GM18867 (cell line): ENCODE results near the gene FBXW5.

Source experiments
- ATAC-seq: cut with Tn5 transposase; IDR thresholded peaks from one replicate; pipeline ENCODE4 v1.9.1; 2021; ENCODE audit warnings: mild to moderate bottlenecking, moderate library complexity; ENCODE audit not compliant: unreplicated experiment

FBXW5 gene

DNA sequence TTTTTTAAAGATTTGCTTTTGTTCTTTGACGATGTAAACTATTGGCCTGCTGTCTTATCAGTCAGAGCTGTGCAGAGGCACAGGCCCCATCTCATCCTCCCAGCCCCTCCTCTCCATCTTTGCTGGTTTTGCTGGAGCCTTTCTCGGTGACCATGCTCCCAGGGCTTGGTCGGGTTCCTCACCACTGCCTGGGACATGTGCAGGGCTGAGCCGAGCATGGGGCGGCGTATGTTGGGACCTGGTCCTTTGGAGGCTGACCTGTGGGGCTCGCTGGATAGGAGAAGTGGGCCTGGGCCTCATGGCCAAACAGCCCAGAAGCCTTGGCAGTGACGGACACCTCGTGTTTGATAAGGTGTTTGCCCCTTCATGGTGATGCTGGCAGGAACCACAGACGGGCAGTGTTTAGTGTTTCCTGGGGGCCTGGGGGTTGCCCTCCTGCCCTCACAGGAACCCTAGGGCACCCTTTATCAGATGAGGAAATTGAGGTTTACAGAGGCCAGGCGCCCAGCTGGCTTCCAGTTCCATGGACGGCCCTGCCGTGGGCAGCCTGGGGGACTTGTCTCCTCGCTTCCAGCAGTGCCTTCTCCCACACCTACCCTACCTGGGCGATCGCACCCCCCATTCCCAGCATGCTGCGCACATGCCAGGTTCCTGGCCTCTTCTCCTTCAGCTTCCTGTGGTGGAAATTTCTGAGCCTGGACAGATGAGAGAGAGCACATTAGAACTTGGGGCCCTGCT, 30.7 kb downstream of the FBXW5 start:
- ATAC-seq = no peak

DNA sequence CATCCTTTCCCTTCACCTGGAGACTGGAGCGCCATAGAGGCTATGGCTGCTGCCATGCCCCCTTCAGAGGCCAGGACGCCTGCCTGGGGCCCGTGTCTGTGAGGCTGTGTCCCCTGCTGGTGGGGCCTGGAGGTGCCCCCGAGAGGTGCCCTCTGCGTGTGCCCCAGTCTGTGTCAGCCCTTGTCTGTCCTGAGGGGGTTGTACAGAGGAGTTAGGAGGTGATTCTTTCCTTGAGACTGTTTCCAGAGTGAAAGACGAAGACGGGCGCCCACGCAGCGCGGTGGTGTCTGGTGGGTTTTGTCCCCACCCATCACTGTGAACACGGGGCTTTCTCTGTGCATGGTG, 33.7 kb downstream of the FBXW5 start:
- ATAC-seq = no peak

DNA sequence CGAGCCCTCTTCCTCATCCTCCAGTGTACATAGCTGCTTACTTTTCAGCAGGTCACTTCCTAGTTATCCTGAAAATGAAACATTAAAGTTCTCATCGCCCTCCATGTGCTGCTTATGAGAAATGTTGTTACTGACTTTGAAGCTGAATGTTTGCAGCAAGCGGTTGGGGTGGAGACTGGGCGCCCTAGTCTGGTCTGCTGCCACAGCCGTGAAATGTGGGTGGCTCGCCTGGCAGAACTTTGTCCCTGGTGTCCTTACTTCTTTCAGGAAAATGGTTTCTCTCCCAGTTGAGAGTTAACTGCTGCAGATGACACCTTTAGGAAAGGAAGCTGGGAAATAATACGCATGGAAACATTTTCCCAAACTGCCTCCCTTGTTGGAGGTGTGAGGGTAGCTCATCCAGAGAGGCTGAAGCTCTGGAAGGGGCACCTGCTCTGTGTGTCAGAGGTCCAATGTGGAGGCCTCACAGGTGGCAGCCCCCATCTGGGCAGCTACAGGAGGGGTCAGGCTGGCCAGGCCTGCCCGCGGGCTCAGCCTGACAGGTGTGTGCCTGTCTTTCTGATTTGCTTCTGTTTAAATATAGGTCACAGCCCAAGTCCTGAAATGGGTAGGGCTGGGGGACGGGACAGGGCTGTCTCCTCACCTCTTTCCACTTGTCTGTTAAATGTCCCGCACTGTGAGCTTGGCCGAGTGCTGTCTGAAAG, 34.2 kb downstream of the FBXW5 start:
- ATAC-seq = no peak

DNA sequence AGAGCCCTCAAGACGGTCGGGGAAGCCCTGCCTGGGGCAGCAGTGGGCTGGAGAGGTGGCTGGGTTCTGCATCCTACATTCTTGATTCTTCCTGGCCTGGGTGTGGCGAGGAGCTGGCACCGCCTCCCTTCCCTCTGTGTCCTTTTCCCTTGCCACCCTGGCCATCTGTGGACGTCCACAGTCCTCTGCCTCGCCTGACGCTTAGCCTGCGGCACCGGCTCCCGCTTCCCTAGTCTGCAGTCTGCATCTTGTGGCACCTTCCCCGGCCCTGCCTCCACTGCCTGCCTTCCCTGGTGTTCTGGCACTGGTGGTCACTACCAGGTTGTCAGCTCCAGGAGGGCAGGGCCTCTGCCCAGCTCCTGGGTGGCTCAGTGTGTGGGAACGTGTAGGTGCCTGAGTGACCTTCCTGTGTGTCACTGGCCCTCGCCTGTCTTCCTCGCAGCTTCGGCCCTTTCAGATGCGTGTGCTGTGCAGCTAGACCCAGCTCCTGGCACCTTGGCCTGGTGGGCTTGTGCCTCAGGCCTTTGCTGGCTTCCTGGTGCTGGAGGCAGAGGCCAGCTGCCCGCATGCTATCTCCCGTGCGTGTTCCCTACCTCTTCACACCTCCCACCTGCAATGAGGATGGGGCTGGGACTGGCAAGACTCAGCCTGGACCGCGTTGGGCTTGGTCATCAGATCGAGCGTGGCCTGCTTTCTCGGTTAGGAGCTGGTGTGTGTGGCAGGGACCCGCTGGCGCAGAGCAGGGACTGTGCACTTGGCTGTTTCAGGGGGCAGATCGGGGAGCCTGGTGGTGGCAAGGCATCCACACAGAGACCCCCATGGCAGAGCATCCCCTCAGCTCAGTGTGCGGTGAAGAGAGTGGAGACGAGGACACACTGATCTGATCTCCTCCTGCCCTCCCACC, 37.3 kb downstream of the FBXW5 start:
- ATAC-seq = no peak

DNA sequence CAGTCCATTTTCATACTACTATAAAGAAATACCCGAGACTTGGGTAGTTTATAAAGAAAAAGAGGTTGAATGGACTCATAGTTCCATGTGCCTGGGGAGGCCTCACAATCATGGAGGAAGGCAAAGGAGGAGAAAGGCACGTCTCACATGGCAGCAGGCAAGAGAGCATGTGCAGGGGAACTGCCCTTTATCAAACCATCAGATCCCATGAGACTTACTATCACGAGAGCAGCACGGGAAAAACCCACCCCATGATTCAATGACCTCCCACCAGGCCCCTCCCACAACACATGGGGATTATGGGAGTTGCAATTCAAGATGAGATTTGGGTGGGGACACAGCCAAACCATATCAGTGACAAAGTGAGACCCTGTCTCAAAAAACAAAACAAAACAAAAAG, 38.3 kb downstream of the FBXW5 start:
- no peak for ATAC-seq

DNA sequence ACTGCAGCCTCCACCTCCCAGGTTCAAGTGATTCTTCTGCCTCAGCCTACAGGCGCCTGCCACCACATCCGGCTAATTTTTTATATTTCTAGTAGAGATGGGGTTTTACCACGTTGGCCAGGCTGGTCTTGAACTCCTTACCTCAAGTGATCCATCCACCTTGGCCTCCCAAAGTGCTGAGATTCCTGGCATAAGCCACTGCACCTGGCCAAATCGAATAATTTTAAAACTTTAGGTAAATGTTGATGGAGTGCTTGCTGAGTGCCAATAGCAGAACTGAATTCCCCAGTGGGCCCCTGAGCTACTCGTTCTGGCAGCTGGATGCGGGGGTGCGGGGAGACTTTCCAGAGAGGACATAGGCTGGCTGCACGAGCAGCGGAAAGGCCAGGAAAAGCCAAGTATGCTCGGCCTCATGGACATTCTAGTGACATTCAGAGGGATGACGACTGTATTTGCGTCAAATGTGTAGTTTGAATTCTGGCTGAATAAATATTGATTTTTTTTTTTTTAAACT, 41.4 kb downstream of the FBXW5 start:
- no peak for ATAC-seq

DNA sequence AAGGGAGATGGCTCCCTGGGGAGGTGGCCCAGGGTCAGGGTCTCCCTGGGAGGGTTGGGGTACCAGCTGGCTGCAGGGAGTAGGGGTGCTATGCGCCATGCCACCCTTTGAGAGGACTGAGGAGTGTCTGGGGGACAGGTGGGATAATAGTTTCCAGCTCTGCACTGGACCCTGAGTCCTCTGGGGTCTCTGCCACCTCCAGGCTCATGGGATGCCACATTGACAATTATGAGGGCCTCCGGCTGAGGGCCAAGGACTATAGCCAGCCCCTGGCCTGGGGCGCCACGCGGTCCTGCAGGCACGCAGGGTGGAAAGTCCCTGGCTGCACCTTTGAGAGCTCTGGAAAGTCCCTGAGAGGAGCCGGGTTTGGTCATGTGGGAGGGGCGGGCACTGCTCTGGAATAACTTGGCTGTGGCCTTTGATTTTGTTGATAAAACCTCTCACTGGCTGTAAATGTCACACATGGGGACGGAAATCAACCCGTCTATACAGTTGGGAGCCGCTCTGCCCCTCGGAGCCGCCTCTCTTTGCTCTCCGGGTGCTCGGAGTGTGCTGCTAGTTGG, 42.2 kb downstream of the FBXW5 start:
- ATAC-seq = peak; percentile 39

DNA sequence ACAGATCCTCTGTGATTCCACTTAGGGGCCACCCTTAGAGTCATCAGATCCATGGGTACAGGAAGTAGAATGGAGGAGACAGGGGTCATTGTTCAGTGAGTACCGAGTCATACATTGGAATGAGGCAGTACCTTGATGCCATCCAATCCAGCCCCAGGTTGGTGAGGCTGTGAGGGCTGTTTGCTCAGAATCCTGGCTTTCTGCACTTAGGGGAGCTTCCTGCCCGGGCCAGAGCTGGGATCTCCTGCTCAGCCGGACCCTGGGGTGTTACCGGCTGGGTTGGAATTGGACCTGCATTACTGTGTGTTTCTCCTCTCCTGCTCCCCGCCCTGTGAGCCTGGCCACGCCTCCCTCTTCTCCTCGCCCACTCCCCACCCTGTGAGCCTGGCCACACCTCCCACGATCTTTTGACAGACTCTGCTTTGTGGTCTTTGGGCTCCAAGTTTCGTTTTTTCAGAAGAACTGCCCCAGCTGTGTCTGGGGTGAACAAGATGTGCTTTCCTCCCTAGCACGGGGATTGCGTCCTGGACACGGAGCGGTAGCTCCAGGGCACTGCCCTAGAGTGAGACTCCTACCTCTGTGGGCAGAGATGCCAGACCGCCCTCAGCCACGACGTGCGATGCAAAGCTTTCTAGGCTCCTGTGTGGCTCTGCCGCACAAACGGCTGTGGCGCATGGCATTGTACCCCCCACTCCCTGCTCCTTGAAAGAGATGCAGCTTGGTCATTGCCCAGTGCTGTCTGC, 42.9 kb downstream of the FBXW5 start:
- ATAC-seq = peak; percentile 47

DNA sequence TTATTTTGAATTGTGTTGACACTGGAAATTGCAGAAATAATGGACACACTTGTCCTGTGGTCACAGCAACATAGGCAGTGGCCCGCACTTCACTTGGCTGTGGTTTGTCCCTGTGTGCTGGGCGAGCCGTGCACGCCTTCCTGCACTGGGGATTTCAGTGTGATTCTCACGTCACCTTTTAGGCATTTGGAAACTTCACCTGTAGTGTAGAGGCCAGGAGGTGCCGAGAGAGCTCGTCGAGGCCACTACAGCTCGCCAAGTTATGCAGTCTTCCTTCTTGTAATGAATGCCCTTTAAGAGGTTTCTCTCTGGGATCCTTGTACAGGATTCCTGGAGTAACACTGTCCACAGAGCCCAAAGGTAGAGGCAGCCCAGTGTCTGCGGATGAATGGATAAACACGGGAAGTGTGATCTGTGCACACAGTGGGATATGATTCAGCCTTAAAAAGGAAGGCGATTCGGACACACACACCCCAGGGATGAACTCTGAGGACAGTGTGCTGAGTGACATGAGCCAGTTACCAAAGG, 43.5 kb downstream of the FBXW5 start:
- ATAC-seq = no peak

DNA sequence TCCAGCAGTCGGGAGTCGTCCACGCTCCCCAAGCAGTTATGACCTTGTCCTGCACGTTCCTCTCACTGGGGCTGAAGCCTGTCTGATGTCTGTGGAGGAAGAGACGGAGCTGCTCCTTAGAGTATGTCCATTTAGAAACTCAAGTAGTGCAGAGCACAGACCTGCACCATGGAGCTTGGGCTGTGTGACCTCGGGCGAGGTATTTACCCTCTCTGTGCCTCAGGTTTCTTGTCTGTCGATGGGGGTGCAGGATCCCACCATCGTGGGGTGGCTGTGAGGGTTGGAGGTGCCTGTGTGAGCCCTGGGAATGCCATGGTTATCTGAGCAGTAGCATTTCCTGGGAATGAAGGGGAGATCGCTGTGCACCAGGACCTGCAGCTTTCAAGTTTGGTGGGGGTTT, 44.0 kb downstream of the FBXW5 start:
- ATAC-seq = no peak

DNA sequence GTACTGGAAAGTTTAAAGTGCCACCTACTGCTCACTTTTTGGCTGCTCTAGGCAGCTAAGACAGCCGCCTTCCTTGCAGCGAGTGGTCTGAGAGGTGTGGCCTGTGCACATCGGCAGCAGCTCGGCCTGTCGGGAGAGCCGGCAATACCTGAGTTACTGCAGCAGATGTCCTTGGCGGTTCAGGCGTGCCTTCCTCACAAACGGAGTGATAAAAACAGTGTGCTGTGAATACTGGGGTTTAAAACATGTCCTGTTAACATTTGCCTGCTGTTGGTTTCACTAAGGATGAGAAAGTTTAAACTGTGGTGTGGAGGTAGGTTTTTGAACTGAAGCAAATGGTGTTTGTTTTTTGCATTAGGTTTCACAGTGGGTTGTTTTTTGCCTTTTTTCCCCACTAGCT, 45.3 kb downstream of the FBXW5 start:
- ATAC-seq = peak; percentile 45

DNA sequence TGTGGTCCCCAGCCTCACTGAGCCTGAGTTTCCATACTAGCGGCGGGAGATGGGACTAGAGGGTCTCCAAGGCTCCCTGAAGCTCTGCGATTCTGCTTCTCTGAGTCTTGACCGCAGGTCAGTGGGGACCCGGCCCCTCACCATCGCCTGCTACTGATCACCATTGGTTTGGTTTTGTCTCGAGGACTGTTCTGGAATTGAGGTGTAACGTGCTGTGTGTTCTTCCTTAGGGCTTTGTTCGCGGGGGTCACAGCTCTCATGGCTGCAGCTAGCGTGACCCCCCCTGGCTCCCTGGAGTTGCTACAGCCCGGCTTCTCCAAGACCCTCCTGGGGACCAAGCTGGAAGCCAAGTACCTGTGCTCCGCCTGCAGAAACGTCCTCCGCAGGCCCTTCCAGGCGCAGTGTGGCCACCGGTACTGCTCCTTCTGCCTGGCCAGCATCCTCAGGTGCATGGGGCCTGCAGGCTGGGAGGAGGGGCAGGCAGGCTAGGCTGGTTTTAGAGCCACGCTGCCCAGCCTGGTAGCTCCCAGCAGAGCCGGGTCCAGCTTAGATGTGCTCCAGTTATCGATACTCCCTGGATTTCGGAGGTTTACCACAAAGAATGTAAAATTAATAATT, 45.9 kb downstream of the FBXW5 start:
- ATAC-seq = no peak

DNA sequence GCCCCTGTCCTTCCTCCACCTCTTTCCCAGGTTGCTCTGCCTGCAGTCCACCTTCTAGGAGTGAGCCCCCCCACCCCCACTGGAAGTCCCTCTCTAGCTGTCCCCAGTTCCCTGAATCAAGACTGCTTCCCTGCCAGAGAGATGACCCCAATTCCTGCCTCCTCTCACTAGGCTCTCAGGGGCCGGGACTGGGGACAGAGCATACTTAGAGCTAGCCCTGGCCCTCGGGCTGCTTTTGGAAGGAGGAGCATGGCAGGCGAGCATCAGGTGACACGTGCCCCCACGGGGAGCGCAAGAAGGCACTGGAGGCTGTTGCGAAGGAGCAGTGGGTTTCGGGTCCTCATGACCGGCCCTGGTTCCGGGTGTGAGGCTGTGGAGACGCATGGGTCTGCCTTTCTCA, 48.5 kb downstream of the FBXW5 start:
- ATAC-seq = no peak

DNA sequence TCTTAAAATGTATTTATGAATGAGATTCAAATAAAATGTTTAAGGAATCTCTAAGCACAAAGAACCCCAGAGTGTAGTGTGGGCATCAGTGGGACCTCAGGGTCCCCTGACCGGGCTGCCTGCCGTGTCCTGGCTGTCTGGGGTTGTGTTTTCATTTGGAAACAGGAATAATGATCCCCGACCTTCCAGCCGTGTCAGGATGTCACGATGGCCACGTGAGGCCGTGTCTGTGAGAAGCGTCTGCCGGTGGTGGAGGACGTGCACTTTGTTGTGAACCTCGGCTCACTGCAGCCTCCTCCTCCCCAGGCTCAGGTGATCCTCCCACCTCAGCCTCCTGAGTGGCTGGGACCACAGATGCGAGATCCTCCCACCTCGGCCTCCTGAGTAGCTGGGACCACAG, 53.9 kb downstream of the FBXW5 start:
- no peak for ATAC-seq
